OCI-LY7 (cell line): ENCODE measurements around the gene UNC79.

Experiments used
- EZH2phosphoT487 ChIP-seq: fragments of 200-600 bp; sonication (generic); IDR thresholded peaks from 2 replicates; pipeline ENCODE4 v1.6.1; 2018; ENCODE audit warnings: low read depth, borderline replicate concordance, mild to moderate bottlenecking, mixed run types, antibody characterized with exemption, low read length, moderate library complexity, mixed read lengths
- TF ChIP-seq, protein P1 (sequence below): fragments of 200-600 bp; sonication (generic); conservative IDR thresholded peaks from 2 replicates; pipeline ENCODE4 v1.5.1; 2014; ENCODE audit warnings: mild to moderate bottlenecking, antibody characterized with exemption, low read length, moderate library complexity, mixed read lengths

- TF ChIP-seq, protein P1, sequence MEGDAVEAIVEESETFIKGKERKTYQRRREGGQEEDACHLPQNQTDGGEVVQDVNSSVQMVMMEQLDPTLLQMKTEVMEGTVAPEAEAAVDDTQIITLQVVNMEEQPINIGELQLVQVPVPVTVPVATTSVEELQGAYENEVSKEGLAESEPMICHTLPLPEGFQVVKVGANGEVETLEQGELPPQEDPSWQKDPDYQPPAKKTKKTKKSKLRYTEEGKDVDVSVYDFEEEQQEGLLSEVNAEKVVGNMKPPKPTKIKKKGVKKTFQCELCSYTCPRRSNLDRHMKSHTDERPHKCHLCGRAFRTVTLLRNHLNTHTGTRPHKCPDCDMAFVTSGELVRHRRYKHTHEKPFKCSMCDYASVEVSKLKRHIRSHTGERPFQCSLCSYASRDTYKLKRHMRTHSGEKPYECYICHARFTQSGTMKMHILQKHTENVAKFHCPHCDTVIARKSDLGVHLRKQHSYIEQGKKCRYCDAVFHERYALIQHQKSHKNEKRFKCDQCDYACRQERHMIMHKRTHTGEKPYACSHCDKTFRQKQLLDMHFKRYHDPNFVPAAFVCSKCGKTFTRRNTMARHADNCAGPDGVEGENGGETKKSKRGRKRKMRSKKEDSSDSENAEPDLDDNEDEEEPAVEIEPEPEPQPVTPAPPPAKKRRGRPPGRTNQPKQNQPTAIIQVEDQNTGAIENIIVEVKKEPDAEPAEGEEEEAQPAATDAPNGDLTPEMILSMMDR, result no peak
- no peak for TF ChIP-seq EZH2phosphoT487
These were observed 272.2 kb downstream of the UNC79 start for GRCh38 chr14:93702946-93703345.
